PFSK-1 (cell line): ENCODE data around the gene CHERP.

ENCODE experiments used
- FOXP2 ChIP-seq: optimal IDR thresholded peaks from 2 replicates; pipeline ENCODE3; 2011; ENCODE audit warnings: borderline replicate concordance, control low read depth, inconsistent platforms; ENCODE audit not compliant: insufficient read depth; ENCODE audit errors: extremely low read length, extremely low read depth
- POLR2AphosphoS5 ChIP-seq: IDR thresholded peaks from 2 replicates; pipeline ENCODE4 v1.6.1; 2012; ENCODE audit warnings: low read depth, mild to moderate bottlenecking, control low read depth, low read length, moderate library complexity
- SIN3A ChIP-seq: IDR thresholded peaks from 2 replicates; pipeline ENCODE4 v1.6.1; 2012; ENCODE audit warnings: mild to moderate bottlenecking, low read length, moderate library complexity, borderline replicate concordance; ENCODE audit not compliant: insufficient read depth

DNA sequence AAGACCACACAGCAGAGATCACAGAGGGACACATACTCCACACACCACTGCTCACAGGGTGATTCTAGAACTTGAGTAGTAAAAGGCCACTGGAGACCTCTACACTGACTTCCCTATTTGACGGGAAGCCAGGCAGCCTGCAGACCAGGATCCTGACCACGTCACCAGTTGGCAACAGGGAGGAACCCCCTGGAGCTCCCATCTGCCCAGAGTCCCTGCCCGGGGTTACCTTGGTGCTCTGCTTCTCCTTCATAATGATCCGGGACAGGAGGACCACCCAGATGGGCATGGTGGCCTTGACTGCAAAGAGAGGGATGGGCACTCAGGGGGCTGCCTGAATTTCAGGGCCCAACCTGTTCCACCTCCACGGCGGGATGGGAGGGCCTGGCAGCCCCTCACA lies 29.0 kb upstream of the CHERP start:
- TF ChIP-seq POLR2AphosphoS5 (no peak), SIN3A (no peak), FOXP2 (no peak)
